ENCODE measurements around the gene ANGPTL3.
"Not testable (repeated sequence)": the region's sequence is repeated elsewhere in the genome, so short reads cannot be mapped to it uniquely, and the experiment has no call there.

ANGPTL3 gene

GRCh38 chr1:62597281-62597680 lies at the start of gene ANGPTL3:
Gene ANGPTL3, plus strand, starts transcription at chr1:62597520. Its CDS starts 47 bp downstream, at chr1:62597567.
- TF ChIP-seq, protein P1, sequence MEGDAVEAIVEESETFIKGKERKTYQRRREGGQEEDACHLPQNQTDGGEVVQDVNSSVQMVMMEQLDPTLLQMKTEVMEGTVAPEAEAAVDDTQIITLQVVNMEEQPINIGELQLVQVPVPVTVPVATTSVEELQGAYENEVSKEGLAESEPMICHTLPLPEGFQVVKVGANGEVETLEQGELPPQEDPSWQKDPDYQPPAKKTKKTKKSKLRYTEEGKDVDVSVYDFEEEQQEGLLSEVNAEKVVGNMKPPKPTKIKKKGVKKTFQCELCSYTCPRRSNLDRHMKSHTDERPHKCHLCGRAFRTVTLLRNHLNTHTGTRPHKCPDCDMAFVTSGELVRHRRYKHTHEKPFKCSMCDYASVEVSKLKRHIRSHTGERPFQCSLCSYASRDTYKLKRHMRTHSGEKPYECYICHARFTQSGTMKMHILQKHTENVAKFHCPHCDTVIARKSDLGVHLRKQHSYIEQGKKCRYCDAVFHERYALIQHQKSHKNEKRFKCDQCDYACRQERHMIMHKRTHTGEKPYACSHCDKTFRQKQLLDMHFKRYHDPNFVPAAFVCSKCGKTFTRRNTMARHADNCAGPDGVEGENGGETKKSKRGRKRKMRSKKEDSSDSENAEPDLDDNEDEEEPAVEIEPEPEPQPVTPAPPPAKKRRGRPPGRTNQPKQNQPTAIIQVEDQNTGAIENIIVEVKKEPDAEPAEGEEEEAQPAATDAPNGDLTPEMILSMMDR (conservative IDR thresholded peaks at IDR 0.05; ENCODE audit: low read depth, low read length), result no peak
- no peak within 1 kb of the TSS for H3K4me3 ChIP-seq (ENCODE audit: low read length)
- no peak for DNase-seq (ENCODE audit: low read depth)

DNA sequence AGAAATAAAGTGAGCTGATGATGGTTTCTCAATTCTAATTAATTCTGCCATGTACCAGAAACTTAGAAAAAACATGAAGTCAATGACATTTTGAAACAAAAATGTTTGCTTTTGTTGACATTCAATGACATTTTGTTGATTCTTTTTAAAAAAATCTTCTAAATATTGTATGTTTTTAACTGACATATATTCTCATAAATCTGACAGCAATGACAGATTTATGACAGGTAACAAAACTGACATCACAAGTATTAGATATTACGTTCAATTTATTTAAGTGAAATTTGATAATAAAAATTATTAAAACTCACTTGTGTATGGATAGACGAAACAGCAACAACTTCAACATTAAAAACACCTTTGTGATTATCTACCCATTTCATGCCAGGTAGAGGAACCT lies 36.0 kb upstream of the ANGPTL3 start:
- no peak for DNase-seq (ENCODE audit: low read depth)
- TF ChIP-seq, protein P1 (conservative IDR thresholded peaks at IDR 0.05; ENCODE audit: low read depth, low read length), result no peak
- H3K4me3 ChIP-seq (ENCODE audit: low read length), result no peak overlapping the region

DNA sequence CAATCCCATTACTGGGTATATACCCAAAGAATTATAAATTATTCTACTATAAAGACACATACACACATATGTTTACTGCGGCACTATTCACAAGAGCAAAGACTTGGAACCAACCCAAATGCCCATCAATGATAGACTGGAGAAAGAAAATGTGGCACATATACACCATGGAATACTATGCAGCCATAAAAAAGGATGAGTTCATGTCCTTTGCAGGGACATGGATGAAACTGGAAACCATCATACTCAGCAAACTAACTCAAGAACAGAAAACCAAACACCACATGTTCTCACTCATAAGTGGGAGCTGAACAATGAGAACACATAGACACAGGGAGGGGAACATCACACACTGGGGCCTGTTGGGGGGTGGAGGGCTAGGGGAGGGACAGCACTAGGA lies 30.1 kb upstream of the ANGPTL3 start:
- DNase-seq (ENCODE audit: low read depth); H3K4me3 ChIP-seq (ENCODE audit: low read length): not testable (repeated sequence)

- not testable (repeated sequence) for H3K4me3 ChIP-seq (ENCODE audit: low read length); DNase-seq (ENCODE audit: low read depth)
These were observed 29.4 kb upstream of the ANGPTL3 start for GRCh38 chr1:62567926-62568325.

DNA sequence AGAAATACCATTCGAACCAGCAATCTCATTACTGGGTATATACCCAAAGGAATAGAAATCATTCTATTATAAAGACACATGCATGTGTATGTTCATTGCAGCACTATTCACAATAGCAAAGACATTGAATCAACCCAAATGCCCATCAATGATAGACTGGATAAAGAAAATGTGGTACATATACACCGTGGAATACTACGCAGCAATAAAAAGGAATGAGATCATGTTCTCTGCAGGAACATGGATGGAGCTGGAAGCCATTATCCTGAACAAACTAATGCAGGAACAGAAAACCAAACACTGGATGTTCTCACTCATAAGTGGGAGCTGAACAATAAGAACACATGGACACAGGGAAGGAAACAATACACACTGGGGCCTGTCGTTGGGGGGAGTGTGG lies 25.8 kb upstream of the ANGPTL3 start:
- DNase-seq (ENCODE audit: low read depth); H3K4me3 ChIP-seq (ENCODE audit: low read length): not testable (repeated sequence)

DNA sequence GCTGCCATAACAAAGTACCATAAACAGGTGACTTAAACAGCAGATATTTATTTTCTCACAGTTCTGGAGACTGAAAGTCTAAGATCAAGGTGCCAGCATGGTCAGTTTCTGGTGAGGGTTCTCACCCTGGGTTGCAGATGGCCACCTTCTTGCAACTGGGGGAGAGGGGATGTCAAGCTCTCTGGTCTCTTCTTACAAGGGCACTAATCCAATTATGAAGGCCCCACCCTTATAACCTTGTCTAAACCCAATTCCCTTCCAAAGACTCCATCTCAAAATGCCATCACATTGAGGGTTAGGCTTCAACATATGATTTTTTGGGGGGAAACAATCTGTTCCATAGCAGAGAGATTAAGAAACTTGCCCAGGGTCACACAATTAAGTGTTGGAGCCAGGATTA lies 24.8 kb upstream of the ANGPTL3 start:
- no peak overlapping the region for H3K4me3 ChIP-seq (ENCODE audit: low read length)
- TF ChIP-seq, protein P1 (conservative IDR thresholded peaks at IDR 0.05; ENCODE audit: low read depth, low read length), result no peak
- DNase-seq (ENCODE audit: low read depth), result no peak

DNA sequence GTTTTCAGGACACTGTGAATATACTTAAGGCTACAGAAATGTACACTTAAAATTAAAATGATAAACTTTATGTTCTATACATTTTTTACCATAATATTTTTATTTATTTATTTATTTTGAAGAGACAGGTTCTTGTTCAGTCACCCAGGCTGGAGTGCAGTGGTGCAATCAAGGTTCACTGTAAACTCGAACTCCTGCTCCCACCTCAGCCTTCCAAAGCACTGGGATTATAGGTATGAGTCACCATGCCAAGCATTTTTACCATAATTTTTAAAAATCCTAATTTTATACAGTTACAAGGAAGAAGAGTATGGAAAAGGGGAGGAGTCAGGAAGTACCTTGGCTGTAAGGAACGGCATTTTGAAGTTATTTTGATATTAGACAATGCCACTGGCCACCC lies 23.6 kb upstream of the ANGPTL3 start:
- H3K4me3 ChIP-seq (ENCODE audit: low read length), result no peak overlapping the region
- TF ChIP-seq, protein P1 (conservative IDR thresholded peaks at IDR 0.05; ENCODE audit: low read depth, low read length), result no peak
- DNase-seq (ENCODE audit: low read depth), result no peak

DNA sequence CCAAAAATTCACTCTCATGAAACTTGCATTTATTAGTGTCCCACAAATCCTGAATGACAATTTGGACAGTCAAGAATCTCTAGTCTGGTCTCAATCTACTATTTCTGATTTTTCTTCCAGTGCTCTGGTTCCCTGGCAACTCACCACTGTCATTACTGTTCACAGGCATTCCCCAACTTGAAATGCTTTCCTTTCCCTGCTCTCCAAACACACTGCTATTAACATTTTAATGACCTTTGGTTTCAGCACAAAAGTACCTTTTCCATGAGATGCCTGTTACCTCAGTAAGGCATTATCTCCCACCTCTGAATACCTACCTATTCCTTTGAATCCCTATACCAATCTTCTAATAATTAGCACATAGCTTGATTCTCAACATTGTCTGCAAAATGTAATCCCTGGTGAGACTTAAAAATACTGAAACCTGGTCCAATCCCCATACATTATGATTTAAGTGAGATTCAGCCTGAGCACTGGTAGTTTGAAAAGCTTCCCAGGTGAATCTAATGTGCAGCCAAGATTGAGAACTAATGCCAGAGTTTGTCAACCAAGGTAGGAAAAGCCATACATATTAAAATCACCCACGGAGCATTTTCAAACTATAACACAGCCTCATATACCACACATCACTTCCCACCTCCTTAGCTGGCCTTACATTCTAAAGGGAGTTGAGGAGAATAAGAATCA lies 11.7 kb upstream of the ANGPTL3 start:
- TF ChIP-seq, protein P1 (conservative IDR thresholded peaks at IDR 0.05; ENCODE audit: low read depth, low read length), result no peak
- no peak for DNase-seq (ENCODE audit: low read depth)
- H3K4me3 ChIP-seq (ENCODE audit: low read length), result no peak overlapping the region

GRCh38 chr1:62588000-62588399 lies 9.3 kb upstream of the ANGPTL3 start:
- DNase-seq (ENCODE audit: low read depth), result no peak
- no peak overlapping the region for H3K4me3 ChIP-seq (ENCODE audit: low read length)
- TF ChIP-seq, protein P1 (conservative IDR thresholded peaks at IDR 0.05; ENCODE audit: low read depth, low read length), result no peak
